NCI-H1092 (cell line): ENCODE data around the gene IL17RA.
"Not testable (repeated sequence)": the region's sequence is repeated elsewhere in the genome, so short reads cannot be mapped to it uniquely, and the experiment has no call there.

Experiments used
- DNase-seq: peaks from one replicate; lab custom pipeline; 2025; lab: John Stamatoyannopoulos, UW

IL17RA gene, protein sequence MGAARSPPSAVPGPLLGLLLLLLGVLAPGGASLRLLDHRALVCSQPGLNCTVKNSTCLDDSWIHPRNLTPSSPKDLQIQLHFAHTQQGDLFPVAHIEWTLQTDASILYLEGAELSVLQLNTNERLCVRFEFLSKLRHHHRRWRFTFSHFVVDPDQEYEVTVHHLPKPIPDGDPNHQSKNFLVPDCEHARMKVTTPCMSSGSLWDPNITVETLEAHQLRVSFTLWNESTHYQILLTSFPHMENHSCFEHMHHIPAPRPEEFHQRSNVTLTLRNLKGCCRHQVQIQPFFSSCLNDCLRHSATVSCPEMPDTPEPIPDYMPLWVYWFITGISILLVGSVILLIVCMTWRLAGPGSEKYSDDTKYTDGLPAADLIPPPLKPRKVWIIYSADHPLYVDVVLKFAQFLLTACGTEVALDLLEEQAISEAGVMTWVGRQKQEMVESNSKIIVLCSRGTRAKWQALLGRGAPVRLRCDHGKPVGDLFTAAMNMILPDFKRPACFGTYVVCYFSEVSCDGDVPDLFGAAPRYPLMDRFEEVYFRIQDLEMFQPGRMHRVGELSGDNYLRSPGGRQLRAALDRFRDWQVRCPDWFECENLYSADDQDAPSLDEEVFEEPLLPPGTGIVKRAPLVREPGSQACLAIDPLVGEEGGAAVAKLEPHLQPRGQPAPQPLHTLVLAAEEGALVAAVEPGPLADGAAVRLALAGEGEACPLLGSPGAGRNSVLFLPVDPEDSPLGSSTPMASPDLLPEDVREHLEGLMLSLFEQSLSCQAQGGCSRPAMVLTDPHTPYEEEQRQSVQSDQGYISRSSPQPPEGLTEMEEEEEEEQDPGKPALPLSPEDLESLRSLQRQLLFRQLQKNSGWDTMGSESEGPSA

DNA sequence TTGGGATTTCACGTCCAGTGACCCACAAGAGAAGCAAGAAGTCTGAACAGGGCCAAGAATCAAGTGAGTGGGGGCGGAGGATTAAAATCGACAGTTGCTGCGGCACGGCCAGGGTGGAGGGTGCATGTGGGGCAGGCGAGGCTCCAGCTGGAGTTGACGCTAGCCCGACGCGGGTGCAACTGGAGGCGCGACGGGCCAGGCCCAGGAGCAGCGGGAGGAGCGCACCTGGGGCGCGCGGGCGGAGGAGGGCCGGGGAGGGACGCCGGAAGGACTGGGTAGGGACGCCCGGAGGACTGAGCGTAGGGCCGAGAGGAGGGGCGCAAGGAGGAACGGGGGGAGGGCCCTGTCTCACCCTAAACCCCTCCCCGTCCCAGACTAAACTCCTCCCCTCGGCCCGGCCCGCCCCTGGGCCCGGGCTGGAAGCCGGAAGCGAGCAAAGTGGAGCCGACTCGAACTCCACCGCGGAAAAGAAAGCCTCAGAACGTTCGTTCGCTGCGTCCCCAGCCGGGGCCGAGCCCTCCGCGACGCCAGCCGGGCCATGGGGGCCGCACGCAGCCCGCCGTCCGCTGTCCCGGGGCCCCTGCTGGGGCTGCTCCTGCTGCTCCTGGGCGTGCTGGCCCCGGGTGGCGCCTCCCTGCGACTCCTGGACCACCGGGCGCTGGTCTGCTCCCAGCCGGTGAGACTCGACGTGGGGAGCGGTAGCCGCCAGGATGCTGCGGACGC lies at the start of gene IL17RA:
Gene IL17RA, plus strand, starts transcription at position 447 of the 723 bp plus-strand sequence. Its CDS starts 92 bp downstream, at position 539.
- peak; percentile 46 for DNase-seq

DNA sequence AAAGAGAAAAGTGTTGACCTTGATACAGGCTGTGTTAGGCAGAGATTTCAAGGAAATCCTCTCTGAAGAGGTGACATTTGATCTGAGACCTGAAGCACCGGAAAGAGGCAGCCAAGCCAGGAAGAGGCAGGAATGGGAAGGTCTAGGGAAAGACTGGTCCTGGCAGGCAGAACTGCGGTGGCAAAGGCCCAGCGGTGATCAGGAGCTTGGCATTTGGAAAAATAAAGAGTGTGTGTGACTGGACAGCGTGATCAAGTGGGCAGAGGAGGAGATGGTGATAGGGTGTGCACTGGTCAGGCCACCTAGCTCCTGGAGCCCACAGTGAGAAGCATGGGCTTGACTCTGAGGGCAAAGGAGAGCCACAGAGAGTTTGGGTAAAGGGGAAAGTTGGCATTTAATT lies 49.6 kb upstream of the IL17RA start:
- no peak for DNase-seq

DNA sequence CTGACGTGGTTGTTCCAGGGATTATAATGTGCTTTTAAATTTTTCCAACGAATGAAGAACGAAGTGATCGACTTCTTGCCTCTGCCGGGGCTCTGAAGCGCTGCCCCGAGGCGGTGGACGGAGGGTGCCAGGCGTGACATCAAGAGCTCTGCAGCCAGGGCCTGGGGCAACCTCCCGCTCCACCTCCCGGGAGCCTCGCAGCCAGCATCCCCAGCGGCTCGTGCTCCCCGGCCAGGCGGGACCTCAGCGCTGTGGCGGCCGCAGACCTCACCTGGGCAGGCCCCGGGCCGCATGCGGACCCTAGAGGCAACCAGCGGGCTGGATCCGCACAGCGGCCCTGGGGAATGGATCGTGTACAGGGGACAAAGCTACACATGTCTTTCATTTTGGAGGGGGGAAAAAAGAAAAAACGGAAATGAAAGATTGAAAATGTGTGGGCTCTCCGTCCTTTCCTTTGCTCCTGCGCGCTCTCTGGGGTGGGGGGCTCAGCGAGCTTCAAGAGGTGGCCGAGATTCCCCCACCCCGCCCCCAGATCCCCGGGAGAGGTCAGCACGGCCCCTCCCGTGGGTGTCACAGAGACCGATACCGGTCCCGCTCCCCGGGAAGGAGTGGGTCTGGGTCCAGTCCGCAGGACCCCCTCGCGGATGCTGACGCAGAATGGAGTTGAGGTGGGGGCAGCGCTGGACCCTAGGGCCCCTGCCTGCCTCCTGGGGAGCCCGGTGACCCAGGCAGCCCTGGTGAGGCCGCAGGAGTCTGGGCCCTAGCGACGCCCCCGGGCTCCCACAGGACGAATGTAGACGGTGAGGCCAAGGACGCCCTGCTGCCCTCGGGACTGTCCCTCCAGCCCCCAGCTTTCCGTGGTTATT lies 48.6 kb upstream of the IL17RA start:
- not testable (repeated sequence) for DNase-seq

DNA sequence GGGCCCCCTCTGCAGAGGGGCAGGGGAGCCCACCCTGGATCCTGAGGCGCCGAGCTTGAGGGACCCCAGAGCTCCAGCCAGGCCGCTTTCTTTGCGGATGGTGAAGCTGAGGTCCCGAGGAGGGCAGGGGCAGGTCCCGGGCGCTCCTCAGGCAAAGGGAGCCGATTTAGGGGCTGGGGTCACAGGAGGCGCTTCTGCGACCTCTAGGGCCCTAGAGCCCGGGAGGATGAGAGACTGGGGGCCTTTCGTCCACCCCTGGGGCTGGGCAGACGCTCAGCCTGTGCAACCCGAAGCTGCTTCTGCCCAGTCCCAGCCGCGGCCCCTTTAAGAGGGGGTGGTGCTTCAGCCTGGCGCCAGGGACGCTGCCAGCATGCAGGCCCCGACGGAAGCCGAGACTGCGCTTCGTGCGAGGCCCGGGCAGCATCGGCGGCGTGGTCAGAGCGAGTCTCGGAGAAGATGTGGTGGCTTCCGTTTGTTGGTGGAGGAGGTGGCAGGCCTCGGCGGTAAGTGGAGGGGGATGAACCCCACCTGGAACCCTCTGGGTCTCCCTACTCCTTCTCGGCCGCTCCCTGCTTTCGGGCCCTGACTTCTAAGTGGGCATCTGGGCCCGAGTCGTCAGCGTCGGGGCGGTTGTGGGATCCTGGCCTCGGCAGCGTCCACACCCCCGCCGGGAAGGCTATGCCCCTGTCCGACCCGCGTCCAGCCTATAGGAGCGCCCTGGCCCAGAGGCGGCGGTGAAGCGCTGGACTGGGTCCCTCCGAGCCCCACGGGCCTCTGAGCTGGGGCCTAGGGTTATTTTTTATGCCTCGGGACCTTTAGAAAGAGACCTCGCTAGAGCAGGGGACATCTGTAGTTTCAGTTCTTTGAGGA lies 47.7 kb upstream of the IL17RA start:
- not testable (repeated sequence) for DNase-seq

DNA sequence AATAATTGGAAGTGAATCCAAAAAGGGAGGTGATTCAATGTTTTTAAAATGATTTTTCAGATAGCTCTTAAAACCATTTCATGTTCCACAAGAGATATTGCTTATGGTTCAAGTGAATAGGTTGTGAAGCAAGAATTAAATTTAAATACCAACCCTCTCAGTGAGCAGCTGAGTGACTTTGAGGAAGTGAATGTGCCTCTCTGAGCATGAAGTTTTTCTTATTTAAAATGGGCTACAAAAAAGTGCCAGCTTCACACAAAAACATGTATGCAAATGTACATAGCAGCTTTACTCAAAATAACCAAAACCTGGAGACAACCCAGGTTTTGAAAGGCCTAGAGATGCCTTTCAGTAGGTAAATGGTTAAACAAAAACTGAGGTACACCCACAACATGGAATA lies 41.3 kb upstream of the IL17RA start:
- no peak for DNase-seq

DNA sequence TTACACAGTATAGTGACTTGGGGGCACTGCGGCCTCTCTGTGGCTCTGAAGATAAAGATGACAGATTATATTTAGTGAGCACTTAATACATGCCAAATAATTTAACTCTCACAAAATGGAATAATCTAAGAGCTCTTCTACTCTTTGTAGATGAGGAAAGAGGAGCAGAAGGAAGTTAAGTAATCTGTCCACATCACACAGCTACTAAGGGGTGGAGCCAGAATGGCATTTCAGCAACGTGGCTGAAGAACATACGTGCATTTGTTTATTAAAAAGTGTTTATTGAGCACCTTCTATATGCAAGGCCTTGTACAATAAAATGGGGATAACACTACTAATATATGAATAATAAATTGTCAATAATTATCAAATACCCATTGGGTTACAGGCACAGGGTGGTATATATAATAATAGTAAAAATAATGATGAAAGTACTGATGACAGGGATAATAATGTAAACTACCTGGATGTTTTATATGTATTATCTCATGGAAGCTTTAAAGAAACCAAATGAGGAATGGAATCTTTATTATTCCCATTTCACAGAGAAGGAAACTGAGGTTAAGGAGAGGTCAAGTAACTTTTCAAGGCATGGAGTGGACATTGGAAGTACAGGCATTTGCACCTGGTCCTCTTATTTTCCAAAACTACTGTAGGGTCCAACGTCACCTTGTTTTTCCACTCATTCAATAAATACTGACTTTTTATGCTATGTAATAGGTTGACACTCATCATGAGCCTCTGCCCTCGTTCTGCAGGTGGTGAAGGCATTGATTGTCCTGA lies 38.0 kb upstream of the IL17RA start:
- no peak for DNase-seq

DNA sequence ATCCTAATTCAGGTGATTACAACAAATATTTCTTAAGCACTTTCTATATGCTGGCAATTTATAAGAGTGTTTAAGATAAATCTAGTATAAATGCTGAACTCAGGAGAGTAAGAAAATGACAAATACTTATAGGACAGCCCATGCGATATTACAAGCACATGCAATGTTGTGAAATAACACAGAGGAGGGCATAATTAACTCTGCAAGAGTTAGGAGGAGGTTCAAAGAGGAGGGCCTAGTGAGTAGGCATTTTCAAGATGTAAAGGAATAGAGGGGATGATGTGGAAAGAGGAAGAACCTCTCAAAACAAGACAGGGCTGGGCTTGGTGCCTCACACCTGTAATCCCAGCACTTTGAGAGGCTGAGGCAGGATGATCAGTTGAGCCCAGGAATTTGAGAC lies 37.1 kb upstream of the IL17RA start:
- no peak for DNase-seq

DNA sequence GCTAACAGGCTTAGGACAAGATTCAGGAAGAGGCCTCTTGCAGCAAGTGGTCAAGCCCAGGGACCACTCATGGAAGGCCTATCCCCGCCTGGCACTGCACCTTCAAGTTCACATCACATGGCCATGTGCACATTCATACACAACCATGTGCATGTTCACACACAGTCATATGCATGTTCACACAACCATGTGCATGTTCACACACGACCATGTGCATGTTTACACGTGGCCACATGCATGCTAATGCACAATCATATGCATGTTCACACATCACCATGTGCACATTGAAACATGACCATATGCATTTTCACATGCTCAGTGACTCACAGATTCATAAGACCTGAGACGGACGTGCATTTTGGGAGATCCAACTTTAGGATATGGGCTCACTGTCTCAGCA lies 28.7 kb upstream of the IL17RA start:
- no peak for DNase-seq

DNA sequence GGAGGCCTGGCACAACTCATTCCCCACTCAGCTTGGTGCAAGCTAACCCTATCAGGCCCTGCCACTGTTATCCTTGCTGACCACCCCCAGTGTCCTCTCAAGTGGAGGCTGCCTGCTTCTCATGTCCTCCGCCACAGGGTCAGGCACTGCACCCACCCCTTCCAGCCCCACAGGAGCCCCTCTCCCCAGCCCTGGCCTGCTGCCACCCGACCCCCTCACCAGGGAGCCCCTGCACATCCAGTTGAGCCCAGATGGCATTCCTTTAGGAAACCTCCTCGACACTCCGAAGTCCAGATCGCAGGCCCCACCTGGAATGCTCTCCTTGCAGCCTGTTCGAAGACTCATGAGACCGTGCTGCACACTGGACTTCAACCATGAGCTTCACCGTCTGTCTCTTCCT lies 28.0 kb upstream of the IL17RA start:
- DNase-seq: no peak

DNA sequence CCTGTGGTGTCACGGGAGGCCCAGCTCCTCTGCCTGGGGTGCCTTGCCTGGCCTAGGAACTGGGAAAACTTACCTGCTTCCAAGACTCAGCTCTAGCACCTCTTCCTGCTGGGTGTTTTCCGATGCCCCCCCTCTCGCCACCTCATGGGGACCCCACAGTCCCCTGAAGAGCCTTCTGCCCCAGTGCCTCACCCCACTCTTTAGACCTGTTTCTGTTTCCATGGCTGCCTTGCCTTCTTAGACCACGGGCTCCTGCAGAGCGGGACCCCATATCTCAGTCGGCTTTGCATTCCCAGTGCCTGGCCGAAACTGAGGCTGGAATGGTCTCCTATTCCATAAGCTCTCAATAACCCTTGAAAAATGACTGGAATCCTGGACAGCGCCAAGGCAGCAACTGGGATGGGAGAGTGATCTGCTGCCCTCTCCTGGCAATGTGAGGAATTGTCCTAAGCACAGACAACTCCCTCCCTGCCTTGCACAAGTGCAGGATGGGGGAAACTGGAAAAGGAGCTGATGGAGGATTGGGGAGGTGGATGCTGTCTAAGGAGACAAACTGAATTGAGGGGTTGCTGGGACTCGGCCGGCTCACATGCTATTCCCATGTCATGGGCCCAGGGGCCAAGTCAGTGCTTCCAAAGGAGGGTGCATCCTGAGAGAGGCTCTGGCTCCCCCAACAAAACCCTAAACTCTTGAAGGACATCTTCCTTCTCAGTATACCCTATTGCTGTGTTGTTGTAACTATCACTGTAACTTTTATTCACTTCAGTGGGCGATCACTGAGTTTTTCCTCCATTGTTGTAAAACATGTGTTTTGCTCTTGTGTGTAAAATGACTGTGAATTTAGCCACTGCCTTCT lies 26.6 kb upstream of the IL17RA start:
- peak; percentile 53 for DNase-seq

DNA sequence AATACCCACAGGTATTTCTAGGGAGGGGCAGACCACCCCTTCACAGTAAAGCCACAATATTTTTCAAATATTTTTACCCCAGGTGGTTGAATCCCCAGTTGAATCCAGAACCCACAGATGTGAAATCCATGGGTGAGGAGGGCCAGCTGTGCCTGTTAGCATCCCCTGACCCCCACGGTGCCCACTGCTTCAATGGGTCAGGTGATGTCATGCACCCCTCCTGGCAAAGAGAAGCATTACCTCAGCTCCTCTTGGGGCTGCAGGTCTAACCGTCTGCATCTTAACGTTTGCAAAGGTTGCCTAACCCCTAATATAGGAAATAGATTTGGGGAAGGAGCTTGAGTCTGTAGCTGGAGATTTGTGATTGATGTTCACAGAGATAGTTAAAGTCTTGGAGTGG lies 24.7 kb upstream of the IL17RA start:
- no peak for DNase-seq

DNA sequence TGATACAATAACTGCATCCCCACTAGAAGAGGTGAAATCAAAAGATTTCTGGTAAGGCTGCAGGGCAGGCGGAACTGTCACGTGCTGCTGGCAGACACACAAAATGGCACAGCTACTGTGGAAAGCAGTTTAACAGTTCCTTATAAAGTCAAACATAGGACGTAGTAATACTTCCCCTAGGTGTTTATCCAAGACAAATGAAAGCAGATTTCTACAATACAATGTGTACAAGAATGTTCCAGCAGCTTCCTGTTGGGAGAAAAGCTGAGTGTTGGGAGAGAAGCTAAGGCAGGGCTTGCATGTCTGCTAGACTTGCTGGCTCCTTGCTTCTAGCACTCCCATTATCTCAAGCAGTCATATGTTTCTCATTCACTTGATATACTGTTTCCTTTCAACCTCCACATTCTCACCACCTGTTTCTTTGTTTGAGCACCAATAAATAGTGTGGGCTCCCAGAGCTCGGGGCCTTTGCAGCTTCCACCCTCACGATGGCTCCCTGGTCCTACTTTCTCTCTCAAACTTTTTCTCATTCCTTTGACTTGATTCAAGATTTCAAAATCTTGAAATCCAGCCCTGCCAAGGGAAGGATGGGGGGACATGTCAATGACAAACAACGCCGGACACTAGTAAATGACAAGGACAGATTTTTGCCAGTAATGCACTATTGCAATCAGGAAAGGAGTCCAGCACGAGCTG lies 21.2 kb upstream of the IL17RA start:
- DNase-seq: no peak

DNA sequence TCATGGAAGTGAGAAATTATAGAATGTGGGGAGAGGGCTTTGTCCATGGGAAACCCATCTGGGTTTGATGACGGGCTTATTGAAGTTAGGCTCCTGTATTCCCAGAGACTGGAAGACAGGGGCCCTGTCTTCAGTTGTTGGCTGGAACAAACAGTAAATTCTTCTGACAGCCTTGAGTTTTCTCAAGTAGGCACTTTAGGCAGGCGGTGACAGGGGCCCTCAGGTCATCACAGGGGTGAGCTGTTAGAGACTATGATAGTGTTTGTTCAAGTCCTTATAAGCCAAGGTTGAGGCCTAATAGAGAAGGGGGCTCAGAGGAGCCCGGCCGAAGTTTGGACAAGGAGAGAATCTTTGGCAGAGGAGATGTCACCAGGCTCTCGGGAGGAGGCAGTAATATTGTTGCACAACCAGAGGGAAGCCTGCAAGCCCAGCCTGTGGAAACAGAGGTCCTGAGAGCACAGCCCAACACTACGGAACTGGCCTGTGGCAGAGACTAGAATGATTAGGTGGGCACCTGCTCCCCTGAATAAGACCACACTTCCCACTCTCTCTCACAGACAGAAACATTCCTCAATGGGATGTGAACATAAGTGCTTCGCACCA lies 20.2 kb upstream of the IL17RA start:
- no peak for DNase-seq

DNA sequence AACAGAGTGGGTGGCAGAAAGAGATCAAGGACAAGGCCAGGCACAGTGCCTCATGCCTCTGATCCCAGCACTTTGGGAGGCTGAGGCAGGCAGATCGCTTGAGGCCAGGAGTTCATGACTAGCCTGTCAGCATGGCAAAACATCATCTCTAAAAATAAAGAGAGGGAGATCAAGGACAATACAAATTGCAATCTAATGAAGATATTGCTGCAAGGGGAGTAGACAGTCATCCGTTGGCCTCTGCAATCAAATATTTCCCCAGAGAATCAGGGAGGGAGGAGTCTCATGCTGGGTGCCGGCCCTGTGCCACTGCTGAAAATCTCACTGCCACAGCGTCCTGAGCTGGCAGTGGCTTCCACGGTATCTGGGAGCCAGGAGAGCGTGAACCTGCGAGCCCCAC lies 19.4 kb upstream of the IL17RA start:
- DNase-seq: no peak

DNA sequence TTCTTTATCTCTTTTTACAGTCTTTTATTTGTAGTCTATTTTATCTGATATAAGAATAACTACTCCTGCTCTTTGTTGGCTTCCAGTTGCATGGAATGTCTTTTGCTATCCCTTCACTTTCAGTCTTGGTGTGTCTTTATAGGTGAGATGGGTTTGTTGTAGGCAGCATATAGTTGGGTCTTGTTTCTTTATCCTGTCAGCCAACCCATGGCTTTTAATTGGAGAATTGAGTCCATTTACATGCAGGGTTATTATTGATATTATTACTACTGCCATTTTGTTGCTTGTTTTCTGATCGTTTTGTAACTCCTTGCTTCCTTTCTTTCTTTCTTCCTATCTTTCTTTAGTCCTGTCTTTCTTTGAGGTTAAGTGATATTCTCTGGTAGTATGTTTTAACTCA lies 11.9 kb upstream of the IL17RA start:
- no peak for DNase-seq

DNA sequence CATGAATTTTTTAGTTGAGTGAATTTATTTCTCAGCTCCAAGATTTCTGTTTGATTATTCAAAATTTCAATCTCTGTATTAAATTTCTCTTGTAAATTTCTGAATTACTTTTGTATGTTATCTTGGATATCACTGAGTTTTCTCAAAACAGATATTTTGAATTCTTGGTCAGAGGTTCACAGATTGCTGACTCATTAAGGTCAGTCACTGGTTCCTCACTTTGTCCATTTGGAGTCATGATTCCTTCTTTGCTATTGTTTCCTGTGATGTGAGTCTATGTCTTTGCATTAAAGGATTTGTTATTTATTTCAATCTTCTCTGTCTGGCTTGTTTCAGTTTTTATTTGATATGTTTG lies 10.2 kb upstream of the IL17RA start:
- no peak for DNase-seq

DNA sequence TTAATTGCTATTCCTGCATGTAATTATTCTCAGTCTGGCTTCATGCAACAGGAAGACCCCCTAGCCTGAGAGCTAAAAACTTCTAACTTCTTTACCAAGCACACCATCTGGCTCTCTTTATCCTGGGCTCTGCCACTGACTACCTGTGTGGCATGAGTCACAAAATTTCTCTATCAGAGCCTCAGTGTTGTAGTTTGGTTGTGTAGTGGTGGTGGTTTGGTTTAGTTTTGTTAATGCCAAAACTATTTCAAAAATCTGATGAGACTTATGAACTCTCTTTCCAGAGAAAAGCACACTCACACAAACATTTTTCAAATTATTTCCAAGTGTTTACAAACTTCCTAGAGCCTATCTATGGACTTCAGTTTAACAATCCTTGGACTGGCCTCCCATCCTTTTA lies 7.5 kb upstream of the IL17RA start:
- DNase-seq: no peak

DNA sequence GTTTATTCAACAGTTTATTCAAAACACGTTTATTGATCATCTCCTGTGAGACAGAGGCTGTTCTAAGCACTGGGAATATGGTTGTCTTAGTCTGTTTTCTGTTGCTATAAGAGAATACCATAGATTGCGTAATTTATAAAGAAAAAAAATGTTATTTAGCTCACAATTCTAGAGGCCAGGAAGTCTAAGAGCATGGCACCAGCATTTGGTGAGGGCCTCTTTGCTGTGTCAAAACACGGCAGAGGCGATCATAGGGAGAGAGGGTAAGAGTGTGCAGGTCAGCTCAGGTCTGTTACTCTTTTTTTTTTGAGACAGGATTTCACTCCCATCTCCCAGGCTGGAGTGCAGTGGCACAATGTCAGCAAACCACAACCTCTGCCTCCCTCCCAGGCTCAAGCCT lies 5.2 kb upstream of the IL17RA start:
- DNase-seq: no peak
